ENCODE results near the gene RPA3. TPM values are rescaled to one million over a fixed set of nuclear protein-coding genes. Genes with fewer than 3 reads are reported as not detected.

Gene RPA3
- polyA plus RNA-seq, 1 experiment = 9.2 TPM

GRCh38 chr7:7609330-7609729 is 109.1 kb downstream of the RPA3 start:
- ChIA-PET POLR2A (no interaction called here), CTCF (no interaction called here)
- Histone ChIP-seq H3K36me3 (ENCODE audit: control insufficient read depth, insufficient read depth, low read length) (peaks cover 1% of the 10 kb centered on the region; the same call in 1 of the 2 replicates), H3K4me3 (ENCODE audit: low read depth, low read length) (no peak overlapping the region), H3K27me3 (ENCODE audit: control insufficient read depth, insufficient read depth, low read length) (no peaks in the 10 kb centered on the region)
- TF ChIP-seq, protein P1, sequence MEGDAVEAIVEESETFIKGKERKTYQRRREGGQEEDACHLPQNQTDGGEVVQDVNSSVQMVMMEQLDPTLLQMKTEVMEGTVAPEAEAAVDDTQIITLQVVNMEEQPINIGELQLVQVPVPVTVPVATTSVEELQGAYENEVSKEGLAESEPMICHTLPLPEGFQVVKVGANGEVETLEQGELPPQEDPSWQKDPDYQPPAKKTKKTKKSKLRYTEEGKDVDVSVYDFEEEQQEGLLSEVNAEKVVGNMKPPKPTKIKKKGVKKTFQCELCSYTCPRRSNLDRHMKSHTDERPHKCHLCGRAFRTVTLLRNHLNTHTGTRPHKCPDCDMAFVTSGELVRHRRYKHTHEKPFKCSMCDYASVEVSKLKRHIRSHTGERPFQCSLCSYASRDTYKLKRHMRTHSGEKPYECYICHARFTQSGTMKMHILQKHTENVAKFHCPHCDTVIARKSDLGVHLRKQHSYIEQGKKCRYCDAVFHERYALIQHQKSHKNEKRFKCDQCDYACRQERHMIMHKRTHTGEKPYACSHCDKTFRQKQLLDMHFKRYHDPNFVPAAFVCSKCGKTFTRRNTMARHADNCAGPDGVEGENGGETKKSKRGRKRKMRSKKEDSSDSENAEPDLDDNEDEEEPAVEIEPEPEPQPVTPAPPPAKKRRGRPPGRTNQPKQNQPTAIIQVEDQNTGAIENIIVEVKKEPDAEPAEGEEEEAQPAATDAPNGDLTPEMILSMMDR (IDR thresholded peaks at IDR 0.05; ENCODE audit: insufficient read depth, low read depth, low read length) = no peak
- no peak for DNase-seq (ENCODE audit: low read depth)

- TF ChIP-seq, protein P1 (IDR thresholded peaks at IDR 0.05; ENCODE audit: insufficient read depth, low read depth, low read length) = no peak
- no peak for DNase-seq (ENCODE audit: low read depth)
- ChIA-PET POLR2A (no interaction called here), CTCF (interaction anchor here (0.6 to 0.8 kb wide), 2 partner anchors 11 to 81 kb away, joined by 3 read pairs; no protein-coding TSS in a partner anchor)
- Histone ChIP-seq H3K4me3 (ENCODE audit: low read depth, low read length) (no peak overlapping the region), H3K27me3 (ENCODE audit: control insufficient read depth, insufficient read depth, low read length) (no peaks in the 10 kb centered on the region), H3K36me3 (ENCODE audit: control insufficient read depth, insufficient read depth, low read length) (peaks cover 1% of the 10 kb centered on the region; the same call in 1 of the 2 replicates)
Measured at GRCh38 chr7:7607010-7607409, 111.4 kb downstream of the RPA3 start.

- H3K36me3 ChIP-seq (ENCODE audit: control insufficient read depth, insufficient read depth, low read length) = no peaks in the 10 kb centered on the region; the same call in 1 of the 2 replicates
- H3K4me3 ChIP-seq (ENCODE audit: low read depth, low read length) = no peak overlapping the region
- POLR2A ChIA-PET = no interaction called here
- DNase-seq (ENCODE audit: low read depth) = no peak
- no peaks in the 10 kb centered on the region for H3K27me3 ChIP-seq (ENCODE audit: control insufficient read depth, insufficient read depth, low read length)
- TF ChIP-seq, protein P1 (IDR thresholded peaks at IDR 0.05; ENCODE audit: insufficient read depth, low read depth, low read length) = no peak
- CTCF ChIA-PET = interaction anchor here (0.7 to 3.1 kb wide), 13 partner anchors 10 to 621 kb away, joined by 3 to 19 read pairs (median 5); no protein-coding TSS in a partner anchor
Measured at GRCh38 chr7:7596176-7596575, 122.2 kb downstream of the RPA3 start.

DNA sequence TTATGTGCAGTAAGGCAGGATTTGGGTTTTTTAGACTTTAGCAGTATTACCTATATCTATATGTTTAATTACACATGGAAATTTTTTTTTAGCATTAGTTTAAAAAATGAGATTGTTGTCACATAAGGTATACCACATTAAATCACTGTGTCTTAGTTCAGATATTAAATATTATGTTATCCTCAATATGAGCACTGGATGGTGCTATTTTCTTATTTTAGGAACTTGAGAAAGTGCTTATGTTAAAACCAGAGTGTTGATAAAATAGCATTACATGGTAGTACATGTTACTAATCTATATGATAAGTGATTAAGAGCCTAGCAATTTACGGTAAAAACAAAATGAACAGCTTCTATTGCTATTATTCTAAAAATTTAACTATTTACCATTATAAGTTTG is 123.0 kb downstream of the RPA3 start:
- no peaks in the 10 kb centered on the region for H3K27me3 ChIP-seq (ENCODE audit: control insufficient read depth, insufficient read depth, low read length)
- ChIA-PET POLR2A (no interaction called here), CTCF (interaction anchor here (0.9 to 3.1 kb wide), 14 partner anchors 12 to 622 kb away, joined by 3 to 19 read pairs (median 5); no protein-coding TSS in a partner anchor)
- H3K4me3 ChIP-seq (ENCODE audit: low read depth, low read length) = no peak overlapping the region
- no peak for DNase-seq (ENCODE audit: low read depth)
- TF ChIP-seq, protein P1 (IDR thresholded peaks at IDR 0.05; ENCODE audit: insufficient read depth, low read depth, low read length) = 0 out of 2 replicates have a peak, but pooled peaks have one; percentile 15
- no peaks in the 10 kb centered on the region; the same call in 1 of the 2 replicates for H3K36me3 ChIP-seq (ENCODE audit: control insufficient read depth, insufficient read depth, low read length)

Other genes with a start within 250 kb of the RPA3 start
- 0.04 and 0.11 TPM in 2 replicates for gene COL28A1, start 182.7 kb downstream of the RPA3 start, polyA plus RNA-seq (2011; rRNA removed)
- 11.8 and 21.8 TPM in 2 replicates for gene MIOS, start 151.7 kb downstream of the RPA3 start, polyA plus RNA-seq (2011; rRNA removed)
- gene UMAD1, start 77.9 kb downstream of the RPA3 start, polyA plus RNA-seq (2011; rRNA removed) = 10.1 and 17.7 TPM in 2 replicates

Measured in BJ (cell line).